Neural progenitor cell (in vitro differentiated cells): Measurements from ENCODE around the gene RASGRF2. TPM values are rescaled to one million over a fixed set of nuclear protein-coding genes. Genes with fewer than 3 reads are reported as not detected.

ENCODE experiments used
- DNase-seq: peaks from one replicate; pipeline ENCODE4 v3.0.0-alpha.2; 2016; ENCODE audit warnings: low spot score
- H2AFZ ChIP-seq: fragments of 200-600 bp; sonication (generic); replicated peaks from 2 replicates; pipeline ENCODE4 v1.6.1; 2016; ENCODE audit warnings: antibody characterized with exemption
- H3F3A ChIP-seq: fragments of 200-600 bp; sonication (generic); 2 replicates; pipeline ENCODE4 v1.6.1; 2016; ENCODE audit warnings: antibody characterized with exemption, low read depth
- H3K27ac ChIP-seq: fragments of 200-600 bp; sonication (generic); 2 replicates; pipeline ENCODE4 v1.5.1; 2016; ENCODE audit warnings: mild to moderate bottlenecking
- H3K27me3 ChIP-seq: fragments of 200-600 bp; sonication (generic); 2 replicates; pipeline ENCODE4 v1.6.1; 2016; ENCODE audit warnings: mild to moderate bottlenecking, moderate library complexity
- H3K36me3 ChIP-seq: fragments of 200-600 bp; sonication (generic); 2 replicates; pipeline ENCODE4 v1.5.1; 2016
- H3K4me1 ChIP-seq: fragments of 200-600 bp; sonication (generic); 2 replicates; pipeline ENCODE4 v1.6.1; 2016; ENCODE audit warnings: mixed run types
- H3K4me2 ChIP-seq: fragments of 200-600 bp; sonication (generic); 2 replicates; pipeline ENCODE4 v1.6.1; 2016
- H3K4me3 ChIP-seq: fragments of 200-600 bp; sonication (generic); 2 replicates; pipeline ENCODE4 v1.5.1; 2016
- H3K79me2 ChIP-seq: fragments of 200-600 bp; sonication (generic); 2 replicates; pipeline ENCODE4 v1.6.1; 2016; ENCODE audit warnings: low read depth
- H3K9ac ChIP-seq: fragments of 200-600 bp; sonication (generic); 2 replicates; pipeline ENCODE4 v1.6.1; 2016
- H3K9me3 ChIP-seq: fragments of 200-600 bp; sonication (generic); 2 replicates; pipeline ENCODE4 v1.5.1; 2016; ENCODE audit warnings: low read depth
- H4K20me1 ChIP-seq: fragments of 200-600 bp; sonication (generic); 2 replicates; pipeline ENCODE4 v1.6.1; 2016; ENCODE audit warnings: low read depth
- H3K27ac Mint-ChIP-seq: 3 replicates; pipeline ENCODE4 v1.8.0; 2021; ENCODE audit warnings: mixed read lengths
- H3K27me3 Mint-ChIP-seq: 2 replicates; pipeline ENCODE4 v1.8.0; 2022; ENCODE audit warnings: low read depth, mild to moderate bottlenecking, inconsistent platforms, moderate library complexity, mixed read lengths; ENCODE audit not compliant: insufficient read depth
- H3K36me3 Mint-ChIP-seq: 3 replicates; pipeline ENCODE4 v1.8.0; 2021; ENCODE audit warnings: mixed read lengths
- H3K4me1 Mint-ChIP-seq: 3 replicates; pipeline ENCODE4 v1.8.0; 2021; ENCODE audit warnings: mixed read lengths
- H3K4me3 Mint-ChIP-seq: 3 replicates; pipeline ENCODE4 v1.8.0; 2021; ENCODE audit warnings: mild to moderate bottlenecking, moderate library complexity, mixed read lengths
- H3K9me3 Mint-ChIP-seq: 3 replicates; pipeline ENCODE4 v1.8.0; 2020; ENCODE audit warnings: mixed read lengths
- CTCF ChIP-seq: fragments of 200-600 bp; sonication (generic); IDR thresholded peaks from 2 replicates; pipeline ENCODE4 v1.5.1; 2017; ENCODE audit warnings: antibody characterized with exemption, mild to moderate bottlenecking
- EZH2 ChIP-seq: fragments of 200-600 bp; sonication (generic); IDR thresholded peaks from 2 replicates; pipeline ENCODE4 v1.6.1; 2017; ENCODE audit warnings: antibody characterized with exemption, mild to moderate bottlenecking, moderate library complexity
- EZH2phosphoT487 ChIP-seq: fragments of 200-600 bp; sonication (generic); IDR thresholded peaks from 2 replicates; pipeline ENCODE4 v1.6.1; 2017; ENCODE audit warnings: antibody characterized with exemption
- total RNA-seq: library from RNA; depleted of rRNA; stranded (reverse); fragments of >200 nt; gene quantifications from 2 replicates; pipeline ENCODE4 v1.2.3, GENCODE V29; 2015; ENCODE audit warnings: low replicate concordance

RASGRF2 gene
- total RNA-seq, 1 donor from 2014 or later: 0.15 TPM

GRCh38 chr5:81137833-81138232, 177.7 kb downstream of the RASGRF2 start:
- Histone ChIP-seq H3K36me3 (no peaks in the 10 kb centered on the region), H3K9me3 (no peaks in the 10 kb centered on the region), H3K9ac (no peak overlapping the region), H3K27me3 (no peaks in the 10 kb centered on the region), H2AFZ (no peak overlapping the region), H3F3A (no peaks in the 10 kb centered on the region), H4K20me1 (no peaks in the 10 kb centered on the region), H3K4me3 (no peak overlapping the region), H3K4me1 (no peaks in the 10 kb centered on the region), H3K4me2 (no peak overlapping the region), H3K27ac (no peak overlapping the region), H3K79me2 (no peaks in the 10 kb centered on the region)
- no peaks in the 10 kb centered on the region for H3K27me3 Mint-ChIP-seq
- no peaks in the 10 kb centered on the region for H3K36me3 Mint-ChIP-seq
- no peak overlapping the region for H3K4me3 Mint-ChIP-seq
- no peak for DNase-seq
- TF ChIP-seq EZH2phosphoT487 (no peak), CTCF (no peak), EZH2 (no peak)
- no peak overlapping the region for H3K27ac Mint-ChIP-seq
- peaks cover 11% of the 10 kb centered on the region for H3K4me1 Mint-ChIP-seq
- H3K9me3 Mint-ChIP-seq: no peaks in the 10 kb centered on the region

DNA sequence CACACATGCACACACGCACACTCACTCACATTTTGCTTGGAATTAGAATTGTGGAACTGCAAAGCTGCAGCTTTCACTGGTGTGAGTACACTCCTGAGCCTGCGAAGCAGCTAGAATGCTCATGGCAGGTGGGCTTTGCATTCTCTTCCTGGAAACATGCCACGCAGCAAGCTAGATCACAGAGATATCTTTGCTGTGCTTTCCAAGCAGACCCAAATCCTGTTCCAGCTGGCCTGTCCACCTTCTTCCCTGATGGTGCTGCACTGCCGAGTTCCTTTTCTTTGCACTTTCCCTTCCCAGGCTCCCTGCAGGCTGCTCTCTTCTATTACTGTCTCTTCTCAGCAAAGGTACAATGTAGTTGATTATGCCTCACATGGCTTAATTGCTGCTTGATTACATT, 180.3 kb downstream of the RASGRF2 start:
- Mint-ChIP-seq H3K27ac (peak overlapping the region; percentile 11), H3K4me3 (no peak overlapping the region), H3K4me1 (peaks cover 13% of the 10 kb centered on the region), H3K9me3 (no peaks in the 10 kb centered on the region), H3K36me3 (no peaks in the 10 kb centered on the region), H3K27me3 (no peaks in the 10 kb centered on the region)
- Histone ChIP-seq H3K4me1 (no peaks in the 10 kb centered on the region), H3K4me2 (no peak overlapping the region), H3K27ac (no peak overlapping the region), H3K9ac (no peak overlapping the region), H3K79me2 (no peaks in the 10 kb centered on the region), H2AFZ (peak overlapping the region; percentile 63), H4K20me1 (no peaks in the 10 kb centered on the region), H3K36me3 (no peaks in the 10 kb centered on the region), H3K27me3 (no peaks in the 10 kb centered on the region), H3F3A (no peaks in the 10 kb centered on the region), H3K4me3 (no peak overlapping the region), H3K9me3 (no peaks in the 10 kb centered on the region)
- TF ChIP-seq EZH2: no peak
- TF ChIP-seq EZH2phosphoT487: no peak
- TF ChIP-seq CTCF: no peak
- DNase-seq: no peak

- Histone ChIP-seq H3K4me2 (no peak overlapping the region), H3K79me2 (no peaks in the 10 kb centered on the region), H2AFZ (no peak overlapping the region), H3K27me3 (no peaks in the 10 kb centered on the region), H3K27ac (no peak overlapping the region), H3F3A (no peaks in the 10 kb centered on the region), H4K20me1 (no peaks in the 10 kb centered on the region), H3K4me1 (no peaks in the 10 kb centered on the region), H3K9ac (no peak overlapping the region), H3K36me3 (no peaks in the 10 kb centered on the region), H3K9me3 (no peaks in the 10 kb centered on the region), H3K4me3 (no peak overlapping the region)
- Mint-ChIP-seq H3K9me3 (no peaks in the 10 kb centered on the region), H3K4me1 (peaks cover 18% of the 10 kb centered on the region), H3K36me3 (no peaks in the 10 kb centered on the region), H3K27ac (peak overlapping the region; percentile 11), H3K4me3 (no peak overlapping the region), H3K27me3 (no peaks in the 10 kb centered on the region)
- DNase-seq: no peak
- no peak for TF ChIP-seq EZH2phosphoT487
- TF ChIP-seq CTCF: no peak
- no peak for TF ChIP-seq EZH2
Observed at GRCh38 chr5:81140943-81141342, 180.8 kb downstream of the RASGRF2 start.

DNA sequence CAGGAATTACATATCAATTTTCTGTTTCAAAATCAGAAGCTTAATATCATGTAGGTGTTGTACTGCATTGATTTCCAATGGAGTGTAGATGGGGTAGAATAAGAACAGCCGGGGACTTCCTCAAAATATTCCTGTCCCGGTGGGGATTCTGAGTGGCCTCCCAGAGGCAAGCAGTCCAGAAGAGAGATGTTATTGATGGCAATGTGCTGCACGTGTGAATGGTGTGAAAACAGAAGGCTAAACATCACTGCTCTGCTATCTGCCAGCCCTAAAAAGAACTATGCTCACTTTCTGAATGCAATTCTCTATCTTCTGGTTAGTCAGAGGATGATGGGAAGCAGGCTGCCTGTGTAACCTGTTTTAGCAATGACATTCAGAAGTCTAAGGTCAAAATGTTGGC, 181.9 kb downstream of the RASGRF2 start:
- Mint-ChIP-seq H3K36me3 (no peaks in the 10 kb centered on the region), H3K4me1 (peaks cover 30% of the 10 kb centered on the region), H3K4me3 (no peak overlapping the region), H3K27me3 (no peaks in the 10 kb centered on the region), H3K27ac (no peak overlapping the region), H3K9me3 (no peaks in the 10 kb centered on the region)
- H4K20me1 ChIP-seq: no peaks in the 10 kb centered on the region
- DNase-seq: no peak
- no peak overlapping the region for H3K4me3 ChIP-seq
- no peaks in the 10 kb centered on the region for H3K4me1 ChIP-seq
- H3K27me3 ChIP-seq: no peaks in the 10 kb centered on the region
- no peak overlapping the region for H2AFZ ChIP-seq
- no peaks in the 10 kb centered on the region for H3K79me2 ChIP-seq
- no peak overlapping the region for H3K27ac ChIP-seq
- H3F3A ChIP-seq: no peaks in the 10 kb centered on the region
- no peak overlapping the region for H3K9ac ChIP-seq
- TF ChIP-seq EZH2phosphoT487: no peak
- no peak for TF ChIP-seq EZH2
- TF ChIP-seq CTCF: no peak
- no peaks in the 10 kb centered on the region for H3K36me3 ChIP-seq
- no peaks in the 10 kb centered on the region for H3K9me3 ChIP-seq
- no peak overlapping the region for H3K4me2 ChIP-seq
